Measurements from ENCODE around the gene CDC42EP3.

The CDC42EP3 gene

DNA sequence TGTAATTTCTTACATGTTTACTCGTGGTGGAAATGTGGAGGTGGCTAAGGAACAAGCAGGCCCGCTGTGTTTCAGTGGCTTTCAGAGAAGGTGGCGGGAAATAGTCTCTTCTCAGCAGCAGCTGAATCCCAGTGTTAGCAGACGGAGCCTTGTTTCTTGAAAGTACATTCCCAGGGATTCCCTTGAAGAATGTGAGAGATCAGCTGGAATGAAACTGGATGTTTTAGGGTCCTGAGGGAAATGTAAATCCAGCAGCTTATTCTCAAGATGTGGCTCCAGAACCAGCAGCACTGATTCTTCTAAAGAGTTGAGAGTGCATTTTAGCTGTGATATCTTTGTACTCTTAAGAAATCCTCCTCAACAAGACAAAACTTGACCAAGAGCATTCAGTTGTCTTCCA lies 59.1 kb downstream of the CDC42EP3 start:
- no peak for DNase-seq (ENCODE audit: insufficient read length)
- no peak for FAIRE-seq
- TF ChIP-seq POLR2A (IDR thresholded peaks at IDR 0.05; ENCODE audit: low read depth, low read length) (no peak), TAF1 (IDR thresholded peaks at IDR 0.05; ENCODE audit: borderline replicate concordance, low read depth, low read length) (no peak), POLR2AphosphoS5 (IDR thresholded peaks at IDR 0.05; ENCODE audit: low read depth, low read length) (no peak)

DNA sequence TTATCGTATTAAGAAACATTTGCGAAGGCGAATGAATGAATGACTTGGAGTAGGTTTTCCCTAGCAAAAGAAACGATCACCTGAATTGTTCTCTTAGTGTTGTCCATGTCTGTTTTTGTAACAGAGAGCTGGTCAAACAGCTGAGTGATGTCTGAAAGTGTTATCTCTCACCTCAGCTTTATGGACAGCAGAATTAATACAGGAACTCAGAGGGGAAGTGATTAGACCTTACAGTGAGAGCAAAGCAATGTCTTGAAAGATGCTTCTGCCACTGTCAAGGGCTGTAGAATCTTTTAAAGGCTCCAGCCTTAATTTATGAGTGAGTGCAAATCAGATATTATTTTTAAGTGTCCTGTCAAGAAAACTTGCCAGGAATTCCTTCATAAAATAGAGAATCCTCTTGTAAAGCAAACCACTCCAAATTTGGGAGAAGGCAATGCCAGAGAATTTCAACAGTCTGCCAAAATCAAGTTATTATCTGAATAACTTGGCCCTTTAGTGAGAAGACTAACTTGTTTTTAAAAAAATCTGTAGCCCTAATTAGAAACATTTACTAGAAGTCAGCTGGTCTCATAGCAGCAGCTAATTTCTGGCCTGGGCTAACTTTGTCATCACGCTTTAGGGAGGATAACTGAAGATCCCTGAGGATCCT lies 60.7 kb downstream of the CDC42EP3 start:
- DNase-seq (ENCODE audit: insufficient read length) (no peak), FAIRE-seq (no peak)
- TF ChIP-seq POLR2AphosphoS5 (IDR thresholded peaks at IDR 0.05; ENCODE audit: low read depth, low read length) = no peak

GRCh38 chr2:37609782-37610181 lies 61.7 kb downstream of the CDC42EP3 start:
- FAIRE-seq (no peak), DNase-seq (ENCODE audit: insufficient read length) (no peak)
- TF ChIP-seq TAF1 (IDR thresholded peaks at IDR 0.05; ENCODE audit: borderline replicate concordance, low read depth, low read length) (no peak), POLR2A (IDR thresholded peaks at IDR 0.05; ENCODE audit: low read depth, low read length) (no peak), POLR2AphosphoS5 (IDR thresholded peaks at IDR 0.05; ENCODE audit: low read depth, low read length) (no peak)

GRCh38 chr2:37604716-37605115 lies 66.7 kb downstream of the CDC42EP3 start:
- FAIRE-seq = no peak
- no peak for DNase-seq (ENCODE audit: insufficient read length)
- TF ChIP-seq POLR2AphosphoS5 (IDR thresholded peaks at IDR 0.05; ENCODE audit: low read depth, low read length) = no peak
- no peak for TF ChIP-seq POLR2A (IDR thresholded peaks at IDR 0.05; ENCODE audit: low read depth, low read length)
- no peak for TF ChIP-seq TAF1 (IDR thresholded peaks at IDR 0.05; ENCODE audit: borderline replicate concordance, low read depth, low read length)

- TF ChIP-seq TAF1 (IDR thresholded peaks at IDR 0.05; ENCODE audit: borderline replicate concordance, low read depth, low read length) = no peak
- TF ChIP-seq POLR2AphosphoS5 (IDR thresholded peaks at IDR 0.05; ENCODE audit: low read depth, low read length) = no peak
- FAIRE-seq (peak; percentile 68), DNase-seq (ENCODE audit: insufficient read length) (no peak)
Observed at GRCh38 chr2:37602702-37603101, 68.7 kb downstream of the CDC42EP3 start.

GRCh38 chr2:37602040-37602439 lies 69.4 kb downstream of the CDC42EP3 start:
- no peak for TF ChIP-seq POLR2AphosphoS5 (IDR thresholded peaks at IDR 0.05; ENCODE audit: low read depth, low read length)
- TF ChIP-seq TAF1 (IDR thresholded peaks at IDR 0.05; ENCODE audit: borderline replicate concordance, low read depth, low read length) = no peak
- no peak for TF ChIP-seq POLR2A (IDR thresholded peaks at IDR 0.05; ENCODE audit: low read depth, low read length)
- FAIRE-seq (no peak), DNase-seq (ENCODE audit: insufficient read length) (no peak)

GRCh38 chr2:37601569-37601968 lies 69.9 kb downstream of the CDC42EP3 start:
- TF ChIP-seq POLR2AphosphoS5 (IDR thresholded peaks at IDR 0.05; ENCODE audit: low read depth, low read length) (no peak), TAF1 (IDR thresholded peaks at IDR 0.05; ENCODE audit: borderline replicate concordance, low read depth, low read length) (no peak), POLR2A (IDR thresholded peaks at IDR 0.05; ENCODE audit: low read depth, low read length) (no peak)
- no peak for FAIRE-seq
- DNase-seq (ENCODE audit: insufficient read length) = no peak

DNA sequence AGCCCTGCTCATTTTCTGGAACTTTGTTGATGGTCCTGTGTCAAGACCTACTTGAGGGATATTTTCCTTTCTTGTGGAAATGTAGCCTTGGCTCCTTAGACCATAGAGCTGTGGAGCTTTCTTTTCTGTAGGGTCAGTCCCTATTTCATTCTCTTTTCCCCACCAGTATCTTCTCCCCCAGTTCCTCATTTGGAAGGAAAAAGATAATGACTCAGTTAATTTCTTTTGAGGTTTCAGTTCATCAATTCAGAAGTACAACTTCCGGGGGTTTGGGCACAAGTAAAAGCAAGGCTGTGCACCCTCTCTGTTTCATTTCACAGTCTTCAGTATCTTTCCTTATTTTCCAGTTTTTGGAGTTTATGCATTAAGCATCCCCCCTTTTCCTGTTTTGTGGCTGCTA lies 70.7 kb downstream of the CDC42EP3 start:
- DNase-seq (ENCODE audit: insufficient read length) (no peak), FAIRE-seq (peak; percentile 87)
- TF ChIP-seq TAF1 (IDR thresholded peaks at IDR 0.05; ENCODE audit: borderline replicate concordance, low read depth, low read length) (no peak), POLR2AphosphoS5 (IDR thresholded peaks at IDR 0.05; ENCODE audit: low read depth, low read length) (no peak), POLR2A (IDR thresholded peaks at IDR 0.05; ENCODE audit: low read depth, low read length) (no peak)

DNA sequence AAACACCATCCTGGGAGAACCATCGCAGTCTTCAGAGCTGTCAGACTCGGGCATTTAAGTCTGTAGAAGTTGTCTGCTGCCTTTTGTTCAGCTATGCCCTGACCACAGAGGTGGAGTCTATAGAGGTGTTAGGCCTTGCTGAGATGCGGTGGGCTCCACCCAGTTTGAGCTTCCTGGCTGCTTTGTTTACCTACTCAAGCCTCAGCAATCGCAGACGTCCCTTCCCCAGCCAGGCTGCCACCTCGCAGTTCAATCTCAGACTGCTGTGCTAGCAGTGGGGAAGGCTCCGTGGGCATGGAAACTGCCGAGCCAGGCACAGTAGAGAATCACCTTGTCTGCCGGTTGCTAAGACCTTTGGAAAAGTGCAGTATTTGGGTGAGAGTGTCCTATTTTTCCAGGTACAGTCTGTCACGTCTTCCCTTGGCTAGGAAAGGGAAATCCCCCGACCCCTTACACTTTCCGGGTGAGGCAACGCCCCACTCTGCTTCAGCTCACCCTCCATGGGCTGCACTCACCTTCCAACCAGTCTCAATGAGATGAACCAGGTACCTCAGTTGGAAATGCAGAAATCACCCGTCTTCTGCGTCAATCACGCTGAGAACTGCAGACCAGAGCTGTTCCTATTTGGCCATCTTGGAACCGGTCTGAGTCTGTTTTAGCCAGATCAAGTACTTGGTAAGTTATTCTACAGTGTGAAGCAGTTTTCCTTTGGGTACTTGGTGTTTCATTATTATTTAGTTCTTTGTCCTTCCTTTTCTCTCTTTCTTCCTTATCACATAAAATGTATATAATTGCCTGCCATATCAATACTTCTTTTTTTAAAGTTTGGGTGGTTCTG lies 71.5 kb downstream of the CDC42EP3 start:
- no peak for TF ChIP-seq TAF1 (IDR thresholded peaks at IDR 0.05; ENCODE audit: borderline replicate concordance, low read depth, low read length)
- no peak for TF ChIP-seq POLR2AphosphoS5 (IDR thresholded peaks at IDR 0.05; ENCODE audit: low read depth, low read length)
- DNase-seq (ENCODE audit: insufficient read length) (no peak), FAIRE-seq (no peak)

DNA sequence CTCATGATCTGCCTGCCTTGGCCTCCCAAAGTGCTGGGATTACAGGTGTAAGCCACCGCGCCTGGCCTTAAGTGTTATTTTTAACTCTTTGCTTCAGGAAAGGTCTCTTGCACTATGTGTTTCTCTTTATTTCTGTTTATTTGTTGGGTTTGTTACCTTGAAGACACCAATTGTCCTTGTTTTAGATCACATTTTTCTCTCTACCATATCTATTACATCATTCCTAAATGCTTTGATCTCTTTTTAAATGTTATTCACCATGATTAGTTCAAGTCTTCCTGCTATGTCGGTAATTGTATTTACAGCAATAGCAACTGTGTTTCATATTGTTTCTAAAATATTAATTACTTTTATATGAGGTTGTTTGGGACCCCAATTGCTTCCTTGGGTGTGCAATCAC lies 77.7 kb downstream of the CDC42EP3 start:
- no peak for TF ChIP-seq POLR2AphosphoS5 (IDR thresholded peaks at IDR 0.05; ENCODE audit: low read depth, low read length)
- TF ChIP-seq TAF1 (IDR thresholded peaks at IDR 0.05; ENCODE audit: borderline replicate concordance, low read depth, low read length) = no peak
- TF ChIP-seq POLR2A (IDR thresholded peaks at IDR 0.05; ENCODE audit: low read depth, low read length) = no peak
- no peak for DNase-seq (ENCODE audit: insufficient read length)
- FAIRE-seq = no peak

GRCh38 chr2:37593024-37593423 lies 78.4 kb downstream of the CDC42EP3 start:
- DNase-seq (ENCODE audit: insufficient read length) (no peak), FAIRE-seq (no peak)
- TF ChIP-seq POLR2A (IDR thresholded peaks at IDR 0.05; ENCODE audit: low read depth, low read length) (no peak), TAF1 (IDR thresholded peaks at IDR 0.05; ENCODE audit: borderline replicate concordance, low read depth, low read length) (no peak), POLR2AphosphoS5 (IDR thresholded peaks at IDR 0.05; ENCODE audit: low read depth, low read length) (no peak)

Data from GM12892 (cell line).